HG03342 (cell line): ENCODE measurements around the gene PHB1.
"Not testable (repeated sequence)": the region's sequence is repeated elsewhere in the genome, so short reads cannot be mapped to it uniquely, and the experiment has no call there.

Experiments used
- ATAC-seq: cut with Tn5 transposase; IDR thresholded peaks from one replicate; pipeline ENCODE4 v1.9.1; 2021; ENCODE audit warnings: mild to moderate bottlenecking, moderate library complexity; ENCODE audit not compliant: unreplicated experiment

Gene PHB1

DNA sequence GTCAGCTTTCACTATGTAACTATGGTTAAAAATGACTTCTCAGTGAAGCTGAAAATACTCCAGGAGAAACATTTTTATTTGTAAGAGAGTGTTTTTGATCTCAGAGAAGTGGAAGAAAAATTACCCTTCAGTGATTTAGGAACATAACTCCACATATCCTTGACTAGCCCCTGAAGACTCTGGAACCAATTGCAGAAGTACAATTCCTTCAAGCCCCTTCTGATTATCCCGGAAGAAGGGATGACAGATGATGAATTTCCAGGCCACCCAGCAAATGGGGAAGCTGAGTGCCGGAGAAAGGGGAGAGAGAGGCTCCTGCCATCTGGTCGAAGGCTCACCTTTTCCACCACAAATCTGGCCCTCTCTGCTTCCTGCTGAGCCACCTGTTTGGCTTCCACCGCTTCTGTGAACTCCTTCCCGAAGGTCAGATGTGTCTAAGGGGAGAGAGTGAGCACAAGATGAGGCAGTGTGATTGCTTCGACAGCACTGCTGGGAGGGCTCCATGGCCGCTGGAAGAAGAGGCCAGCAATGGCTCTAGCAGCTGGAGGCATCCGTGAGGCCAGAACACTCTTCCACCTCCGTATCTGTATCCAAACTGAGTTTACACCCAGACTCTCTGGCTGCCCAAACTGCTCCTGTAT, 8.1 kb downstream of the PHB1 start:
- ATAC-seq: no peak

DNA sequence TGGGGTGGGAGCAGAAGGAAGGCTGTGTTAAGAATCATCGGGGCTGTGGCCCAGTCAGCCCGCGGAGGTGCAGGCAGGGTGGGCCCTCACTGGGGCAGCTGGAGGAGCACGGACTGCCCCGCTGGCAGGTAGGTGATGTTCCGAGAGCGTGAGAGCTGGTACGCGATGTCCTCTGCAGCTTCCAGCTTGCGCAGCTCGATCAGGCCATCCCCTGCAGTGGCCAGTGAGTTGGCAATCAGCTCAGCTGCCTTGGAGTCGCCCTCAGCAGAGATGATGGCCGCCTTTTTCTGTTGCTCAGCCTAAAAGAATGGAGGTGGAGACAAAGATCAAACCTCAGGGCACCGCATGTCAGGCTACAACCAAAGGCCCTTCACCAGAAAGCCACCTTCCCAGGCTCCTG, 9.8 kb downstream of the PHB1 start:
- ATAC-seq: no peak

DNA sequence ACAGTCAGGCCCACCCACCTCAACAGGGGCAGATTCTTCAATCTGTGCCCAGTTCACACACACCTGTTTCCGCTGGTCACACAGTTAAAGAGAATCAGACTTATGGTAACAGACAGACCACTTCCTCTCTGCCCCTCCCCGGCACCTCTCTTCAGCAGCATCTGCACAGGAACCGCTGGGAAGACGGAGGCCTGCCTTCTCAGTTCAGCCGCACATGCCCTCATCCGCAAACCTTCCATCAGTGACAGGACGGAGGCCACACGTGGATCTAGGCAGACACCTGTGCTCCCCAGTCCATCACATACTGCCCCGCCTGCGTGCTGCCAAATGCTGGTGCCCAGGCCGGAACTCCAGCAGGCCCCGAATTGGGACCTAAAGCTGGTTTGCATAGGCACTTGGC, 10.3 kb downstream of the PHB1 start:
- ATAC-seq: no peak

DNA sequence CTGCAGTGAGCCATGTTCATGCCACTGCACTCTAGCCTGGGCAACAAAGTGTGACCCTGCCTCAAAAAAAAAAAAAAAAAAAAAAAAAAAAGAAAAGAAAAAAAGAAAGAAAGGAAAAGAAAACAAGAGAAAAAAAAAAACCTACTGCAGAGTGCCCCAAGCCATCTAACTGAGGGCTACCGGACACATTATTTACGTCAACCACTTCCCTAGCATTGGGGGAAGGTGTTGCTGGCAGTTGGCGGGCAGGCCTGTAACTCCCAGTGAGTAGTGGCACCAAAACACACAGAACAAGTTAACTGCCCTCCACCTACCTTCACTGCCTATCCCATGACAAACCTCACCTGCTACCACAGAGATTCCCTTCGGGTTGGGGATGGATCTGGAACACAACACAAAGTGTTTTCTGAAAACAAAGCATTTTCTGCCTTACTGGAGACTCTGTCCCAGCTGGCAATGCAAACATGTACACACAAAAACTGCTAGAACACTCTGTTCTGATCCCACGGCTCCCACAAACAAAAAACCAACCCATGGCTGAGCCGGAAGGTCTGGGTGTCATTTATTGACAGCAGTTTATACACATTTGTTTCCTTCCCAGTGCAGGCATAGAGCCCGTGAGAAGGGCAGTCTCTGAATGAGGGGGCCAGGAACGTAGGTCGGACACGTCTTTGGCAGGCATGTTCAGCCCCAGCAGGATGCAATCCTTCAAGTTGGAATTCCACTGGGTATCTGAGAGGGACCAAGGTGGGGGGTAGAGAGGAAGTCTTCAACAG, 11.0 kb downstream of the PHB1 start:
- no peak for ATAC-seq

- ATAC-seq: no peak
Measured at GRCh38 chr17:49402706-49403105, 12.0 kb downstream of the PHB1 start.

GRCh38 chr17:49401971-49402611, 12.6 kb downstream of the PHB1 start:
- ATAC-seq: no peak

DNA sequence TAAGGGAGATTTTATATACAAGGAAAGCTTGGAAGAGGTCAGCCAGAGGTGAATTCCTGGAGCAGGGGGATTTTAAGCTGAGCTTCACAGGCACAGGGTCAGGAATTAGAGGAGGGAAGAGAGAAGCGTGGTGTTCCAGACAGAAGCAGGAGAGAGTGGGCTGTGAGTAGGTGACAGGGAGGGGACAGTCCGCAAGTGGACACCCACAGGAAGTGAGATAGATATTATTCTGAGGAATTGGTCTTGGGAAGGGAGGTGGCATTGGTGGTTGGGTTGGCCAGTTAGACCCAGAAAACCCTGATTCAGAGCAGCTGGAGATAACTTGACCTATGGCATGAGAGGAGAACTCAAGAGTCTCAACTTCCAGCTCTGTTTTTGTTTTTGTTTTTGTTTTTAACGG, 14.7 kb downstream of the PHB1 start:
- no peak for ATAC-seq

DNA sequence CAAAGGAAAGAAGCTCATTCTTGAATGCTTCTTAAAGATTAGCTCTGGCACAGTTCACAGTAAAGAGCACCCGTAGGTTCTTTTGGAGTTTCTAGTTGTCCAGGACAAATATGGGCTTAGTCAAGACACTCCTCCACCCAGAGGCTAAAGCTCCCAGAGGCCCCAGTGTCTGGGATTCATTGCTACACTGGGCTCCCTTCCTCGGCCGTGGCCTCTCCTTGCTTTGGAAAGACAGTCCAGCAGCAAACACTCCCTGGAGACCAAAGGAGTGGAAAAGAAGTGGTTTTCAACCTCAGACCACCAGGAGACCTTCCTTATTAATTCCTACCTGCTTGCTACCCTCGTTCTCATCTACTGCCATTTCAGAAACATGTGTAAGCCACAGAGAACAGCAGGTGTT, 17.1 kb downstream of the PHB1 start:
- ATAC-seq: no peak

GRCh38 chr17:49393491-49394255, 21.0 kb downstream of the PHB1 start:
- no peak for ATAC-seq

DNA sequence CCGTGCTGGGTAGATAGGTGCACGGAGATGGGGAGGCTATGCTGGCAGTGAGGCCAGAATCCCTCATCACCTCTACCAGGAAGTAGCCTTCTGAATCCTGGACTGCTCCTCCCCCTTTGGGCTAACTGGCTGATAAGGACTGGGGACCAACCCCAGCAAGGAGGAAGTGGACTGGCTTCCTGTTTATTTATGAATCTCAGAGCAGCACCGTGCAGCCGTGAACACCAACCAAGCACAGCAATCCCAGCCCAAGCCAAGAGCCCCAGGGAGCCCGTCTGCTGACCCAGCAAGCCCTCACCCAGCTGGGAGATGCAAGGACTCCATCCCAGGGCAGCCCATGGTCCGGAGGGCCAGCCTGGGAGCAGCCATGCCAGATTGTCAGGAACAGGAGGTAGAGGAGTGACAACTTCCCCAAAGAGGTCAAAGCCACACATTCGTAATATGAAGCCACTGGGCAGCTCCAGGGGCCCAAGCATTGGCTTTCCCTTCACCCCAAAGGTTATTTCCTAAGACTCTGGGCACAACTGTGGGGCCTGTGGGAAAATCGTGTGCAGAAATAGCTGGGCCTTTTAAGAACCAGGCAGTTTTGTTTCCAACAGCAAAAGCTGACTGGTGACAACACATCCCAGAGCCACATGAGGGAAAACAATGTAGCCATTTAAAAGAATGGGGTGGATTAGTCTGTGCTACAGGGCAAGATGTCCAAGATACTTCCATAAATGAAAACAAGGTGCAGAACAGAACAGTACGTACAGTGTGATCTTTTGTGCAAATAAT, 23.9 kb downstream of the PHB1 start:
- peak; percentile 39 for ATAC-seq

- ATAC-seq: not testable (repeated sequence)
Measured at GRCh38 chr17:49389514-49390347, 25.0 kb downstream of the PHB1 start.

GRCh38 chr17:49388692-49389513, 25.8 kb downstream of the PHB1 start:
- ATAC-seq: no peak

DNA sequence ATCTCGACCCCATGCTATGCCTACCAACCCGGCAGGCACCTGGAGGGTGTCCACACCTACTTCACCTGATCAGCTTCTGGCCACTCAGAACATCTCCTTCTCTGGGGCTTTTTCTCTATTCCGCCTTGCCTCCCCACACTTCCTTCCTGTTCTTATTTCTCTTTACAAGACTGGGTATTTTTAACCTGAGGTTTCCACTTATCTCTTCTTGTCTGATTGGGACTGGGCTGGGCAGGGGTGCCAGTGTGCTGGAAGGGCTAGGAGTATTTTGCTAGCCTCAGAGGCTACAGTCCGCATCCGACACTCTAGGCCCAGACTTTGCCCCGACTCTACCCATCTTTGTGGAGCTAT, 26.4 kb downstream of the PHB1 start:
- no peak for ATAC-seq

- ATAC-seq: no peak
Measured at GRCh38 chr17:49387498-49388289, 27.0 kb downstream of the PHB1 start.

GRCh38 chr17:49386373-49386772, 28.3 kb downstream of the PHB1 start:
- ATAC-seq: no peak

- ATAC-seq: no peak
Measured at GRCh38 chr17:49384951-49385350, 29.7 kb downstream of the PHB1 start.

- no peak for ATAC-seq
Measured at GRCh38 chr17:49383060-49383459, 31.6 kb downstream of the PHB1 start.

DNA sequence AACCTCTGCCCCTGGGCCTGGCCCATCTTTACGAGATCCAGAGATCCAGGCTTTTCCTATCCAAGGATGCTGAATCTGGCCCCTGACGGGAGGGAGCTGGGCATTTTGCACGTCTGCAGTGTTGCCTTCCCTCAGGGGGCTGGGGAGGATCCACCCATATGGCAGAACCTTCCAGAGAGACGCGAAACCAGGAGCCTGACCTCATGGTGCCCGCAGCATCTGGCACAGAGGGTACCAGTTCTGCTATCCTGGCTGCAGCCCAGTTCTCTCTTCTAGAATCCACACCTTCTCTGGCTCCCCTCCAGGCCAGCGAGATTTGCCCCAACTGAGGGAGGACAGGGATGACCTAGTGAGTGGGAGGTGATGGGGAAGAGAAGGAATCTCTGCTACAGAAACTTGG, 32.1 kb downstream of the PHB1 start:
- no peak for ATAC-seq
